BE2C (cell line): ENCODE data around the gene CALM1.

Source experiments
- DNase-seq: peaks from one replicate; pipeline ENCODE4 v3.0.0-alpha.2; 2020
- H3K27me3 ChIP-seq: fragments of 250-450 bp; sonication (Bioruptor Pico); 2 replicates; pipeline ENCODE4 v1.5.1; 2020; ENCODE audit warnings: mild to moderate bottlenecking
- H3K36me3 ChIP-seq: fragments of 250-450 bp; sonication (Bioruptor Pico); 2 replicates; pipeline ENCODE4 v1.5.1; 2020; ENCODE audit warnings: mild to moderate bottlenecking
- H3K4me1 ChIP-seq: fragments of 250-450 bp; sonication (Bioruptor Pico); 2 replicates; pipeline ENCODE4 v1.5.1; 2020
- H3K4me3 ChIP-seq: 2 replicates; pipeline ENCODE4 v1.5.1; 2011; ENCODE audit warnings: low read depth, low read length
- H3K9me3 ChIP-seq: fragments of 250-450 bp; sonication (Bioruptor Pico); 2 replicates; pipeline ENCODE4 v1.5.1; 2020
- CTCF ChIP-seq: IDR thresholded peaks from 2 replicates; pipeline ENCODE4 v1.5.1; 2012; ENCODE audit warnings: mild to moderate bottlenecking, low read depth, low read length

The CALM1 gene

GRCh38 chr14:90438841-90439240 lies 42.0 kb downstream of the CALM1 start:
- H3K4me1 ChIP-seq = peaks cover 22% of the 10 kb centered on the region
- no peaks in the 10 kb centered on the region for H3K36me3 ChIP-seq
- no peaks in the 10 kb centered on the region for H3K27me3 ChIP-seq
- no peaks in the 10 kb centered on the region for H3K9me3 ChIP-seq
- TF ChIP-seq CTCF = no peak
- no peak for DNase-seq
- H3K4me3 ChIP-seq = no peak overlapping the region

- H3K4me1 ChIP-seq = peaks cover 22% of the 10 kb centered on the region
- H3K9me3 ChIP-seq = no peaks in the 10 kb centered on the region
- H3K4me3 ChIP-seq = no peak overlapping the region
- no peaks in the 10 kb centered on the region for H3K36me3 ChIP-seq
- no peaks in the 10 kb centered on the region for H3K27me3 ChIP-seq
- no peak for DNase-seq
- TF ChIP-seq CTCF = no peak
Observed at GRCh38 chr14:90440021-90440451, 43.2 kb downstream of the CALM1 start.

- Histone ChIP-seq H3K4me1 (peaks cover 22% of the 10 kb centered on the region), H3K36me3 (no peaks in the 10 kb centered on the region), H3K9me3 (no peaks in the 10 kb centered on the region), H3K4me3 (no peak overlapping the region), H3K27me3 (no peaks in the 10 kb centered on the region)
- TF ChIP-seq CTCF = no peak
- DNase-seq = no peak
Observed at GRCh38 chr14:90440592-90440991, 43.8 kb downstream of the CALM1 start.

- no peak overlapping the region for H3K4me3 ChIP-seq
- TF ChIP-seq CTCF = no peak
- no peaks in the 10 kb centered on the region for H3K9me3 ChIP-seq
- no peak for DNase-seq
- H3K4me1 ChIP-seq = peaks cover 20% of the 10 kb centered on the region
- no peaks in the 10 kb centered on the region for H3K27me3 ChIP-seq
- H3K36me3 ChIP-seq = no peaks in the 10 kb centered on the region
Observed at GRCh38 chr14:90442388-90442787, 45.6 kb downstream of the CALM1 start.

GRCh38 chr14:90443161-90444076 lies 46.6 kb downstream of the CALM1 start:
- no peaks in the 10 kb centered on the region for H3K9me3 ChIP-seq
- no peak for TF ChIP-seq CTCF
- DNase-seq = no peak
- no peaks in the 10 kb centered on the region for H3K27me3 ChIP-seq
- H3K4me3 ChIP-seq = no peak overlapping the region
- H3K36me3 ChIP-seq = no peaks in the 10 kb centered on the region
- peaks cover 20% of the 10 kb centered on the region for H3K4me1 ChIP-seq

GRCh38 chr14:90444077-90444696 lies 47.4 kb downstream of the CALM1 start:
- no peak for TF ChIP-seq CTCF

More at GRCh38 chr14:90444077-90444696, 47.4 kb downstream of the CALM1 start:
- no peak for DNase-seq
- Histone ChIP-seq H3K4me1 (peaks cover 20% of the 10 kb centered on the region), H3K9me3 (no peaks in the 10 kb centered on the region), H3K36me3 (no peaks in the 10 kb centered on the region), H3K27me3 (no peaks in the 10 kb centered on the region), H3K4me3 (no peak overlapping the region)
